PFSK-1 (cell line): ENCODE results near the gene CARMIL1.

Experiments used
- POLR2AphosphoS5 ChIP-seq: IDR thresholded peaks from 2 replicates; pipeline ENCODE4 v1.6.1; 2012; ENCODE audit warnings: low read depth, mild to moderate bottlenecking, control low read depth, low read length, moderate library complexity
- SIN3A ChIP-seq: IDR thresholded peaks from 2 replicates; pipeline ENCODE4 v1.6.1; 2012; ENCODE audit warnings: mild to moderate bottlenecking, low read length, moderate library complexity, borderline replicate concordance; ENCODE audit not compliant: insufficient read depth

- TF ChIP-seq POLR2AphosphoS5 = no peak
- no peak for TF ChIP-seq SIN3A
Observed at GRCh38 chr6:25504661-25505060, 225.5 kb downstream of the CARMIL1 start.
